22Rv1 (cell line): ENCODE data around the gene MTERF4.

Experiments
- CTCF ChIP-seq: fragments of 450-650 bp; IDR thresholded peaks from 2 replicates; pipeline ENCODE4 v1.5.1; 2017; ENCODE audit warnings: mild to moderate bottlenecking
- ZFX ChIP-seq: fragments of 450-650 bp; IDR thresholded peaks from 2 replicates; pipeline ENCODE4 v1.6.1; 2017; ENCODE audit warnings: antibody characterized with exemption, borderline replicate concordance

GRCh38 chr2:241084856-241085444, 17.1 kb downstream of the MTERF4 start:
- no peak for TF ChIP-seq CTCF
- no peak for TF ChIP-seq ZFX
